ENCODE data around the gene NAT8L.

Gene NAT8L

GRCh38 chr4:2105559-2105958 lies 46.4 kb downstream of the NAT8L start:
- H3K36me3 ChIP-seq (ENCODE audit: low read depth): no peaks in the 10 kb centered on the region
- no peak for TF ChIP-seq CTCF (IDR thresholded peaks at IDR 0.05; ENCODE audit: poor library complexity, severe bottlenecking)
- DNase-seq (ENCODE audit: low spot score): no peak
- H3K27ac ChIP-seq (ENCODE audit: poor library complexity, severe bottlenecking): no peak overlapping the region
- peaks cover 10% of the 10 kb centered on the region for H3K27me3 ChIP-seq (ENCODE audit: insufficient read depth, poor library complexity, severe bottlenecking)
- no peak for ATAC-seq (ENCODE audit: low read depth)
- H3K9me3 ChIP-seq (ENCODE audit: severe bottlenecking): peaks cover 11% of the 10 kb centered on the region
- H3K4me1 ChIP-seq (ENCODE audit: insufficient read depth, poor library complexity, severe bottlenecking): no peaks in the 10 kb centered on the region
- H3K4me3 ChIP-seq (ENCODE audit: severe bottlenecking): no peak overlapping the region

GRCh38 chr4:2116687-2117400 lies 57.7 kb downstream of the NAT8L start:
- Histone ChIP-seq H3K27ac (ENCODE audit: poor library complexity, severe bottlenecking) (no peak overlapping the region), H3K9me3 (ENCODE audit: severe bottlenecking) (no peaks in the 10 kb centered on the region), H3K36me3 (ENCODE audit: low read depth) (no peaks in the 10 kb centered on the region), H3K4me1 (ENCODE audit: insufficient read depth, poor library complexity, severe bottlenecking) (no peaks in the 10 kb centered on the region), H3K4me3 (ENCODE audit: severe bottlenecking) (no peak overlapping the region), H3K27me3 (ENCODE audit: insufficient read depth, poor library complexity, severe bottlenecking) (peaks cover 4% of the 10 kb centered on the region)
- DNase-seq (ENCODE audit: low spot score) (no peak), ATAC-seq (ENCODE audit: low read depth) (no peak)
- no peak for TF ChIP-seq CTCF (IDR thresholded peaks at IDR 0.05; ENCODE audit: poor library complexity, severe bottlenecking)
